Endothelial cell of umbilical vein (primary cell): Measurements from ENCODE around the gene FXYD6. TPM values are rescaled to one million over a fixed set of nuclear protein-coding genes. Genes with fewer than 3 reads are reported as not detected.

Source experiments
- BruUV-seq: library from RNA; stranded (reverse); fragments of 400-500 nt; replicated peaks from 2 replicates; lab custom pipeline; 2021; lab: Mats Ljungman, UMichigan
- CTCF ChIA-PET: fragments of 300-600, 350-600 bp; sonication (Branson Sonifier 250); formaldehyde crosslinking; loops from one replicate; lab custom pipeline; 2021; ENCODE audit warnings: antibody characterized with exemption, inconsistent platforms; lab: Charles Lee
- POLR2A ChIA-PET: fragments of 300-600, 350-600 bp; sonication (Branson Sonifier 250); formaldehyde crosslinking; loops from one replicate; lab custom pipeline; 2021; ENCODE audit warnings: antibody characterized with exemption, inconsistent platforms; lab: Charles Lee
- DNase-seq: peaks from one replicate; pipeline ENCODE4 v3.0.0-alpha.2; 2011; ENCODE audit warnings: low read depth, low spot score
- FAIRE-seq: peaks from 2 replicates; lab custom pipeline; 2011; peaks lifted over from hg19 to GRCh38; lab: Jason Lieb, UNC
- H2AFZ ChIP-seq: 2 replicates; pipeline ENCODE4 v1.6.0; 2012; ENCODE audit warnings: low read depth, low read length, control low read depth, inconsistent platforms
- H3K27ac ChIP-seq: 2 replicates; pipeline ENCODE4 v1.5.1; 2011; ENCODE audit warnings: low read depth, mild to moderate bottlenecking, control low read depth, low read length, moderate library complexity; ENCODE audit not compliant: insufficient read depth
- H3K27me3 ChIP-seq, 2 experiments: 2 replicates each; pipeline versions ENCODE4 v1.6.0 to v1.6.1; 2011; ENCODE audit warnings: low read length in 2 of 2, mixed read lengths in 1 of 2; ENCODE audit not compliant: control insufficient read depth in 2 of 2, insufficient read depth in 2 of 2
- H3K36me3 ChIP-seq, 2 experiments: 2 replicates in 1 of 2; 3 replicates in 1 of 2; pipeline ENCODE4 v1.5.1; 2011; ENCODE audit warnings: low read length in 2 of 2, mild to moderate bottlenecking in 1 of 2, moderate library complexity in 1 of 2; ENCODE audit not compliant: control insufficient read depth in 2 of 2, insufficient read depth in 2 of 2; ENCODE audit errors: extremely low read depth in 1 of 2
- H3K4me1 ChIP-seq: 3 replicates; pipeline ENCODE4 v1.5.1; 2011; ENCODE audit warnings: mild to moderate bottlenecking, low read length; ENCODE audit not compliant: control insufficient read depth, insufficient read depth; ENCODE audit errors: extremely low read depth
- H3K4me2 ChIP-seq: 2 replicates; pipeline ENCODE4 v1.6.1; 2011; ENCODE audit warnings: low read length, control low read depth, mixed read lengths; ENCODE audit not compliant: insufficient read depth
- H3K4me3 ChIP-seq, 3 experiments: fragments of 200-600 bp in 1 of 3; sonication (generic), shearing (Covaris generic) in 1 of 3; replicated peaks in 1 of 3; 2 replicates each; pipeline ENCODE4 v1.5.1; 2011 to 2016; ENCODE audit warnings: control low read depth in 3 of 3, low read length in 3 of 3, mild to moderate bottlenecking in 2 of 3, inconsistent platforms in 1 of 3, low read depth in 1 of 3, moderate library complexity in 1 of 3; ENCODE audit not compliant: insufficient read depth in 1 of 3
- H3K79me2 ChIP-seq: 2 replicates; pipeline ENCODE4 v1.6.0; 2012; ENCODE audit warnings: low read length, inconsistent platforms; ENCODE audit not compliant: control insufficient read depth, insufficient read depth
- H3K9ac ChIP-seq: replicated peaks from 2 replicates; pipeline ENCODE3; 2011; ENCODE audit warnings: low read length, control low read depth; ENCODE audit not compliant: insufficient read depth; ENCODE audit errors: extremely low read depth
- H3K9me1 ChIP-seq: replicated peaks from 3 replicates; pipeline ENCODE4 v1.6.0; 2011; ENCODE audit warnings: mild to moderate bottlenecking, low read length; ENCODE audit not compliant: control insufficient read depth, insufficient read depth; ENCODE audit errors: extremely low read depth
- H3K9me3 ChIP-seq: replicated peaks from 2 replicates; pipeline ENCODE4 v1.5.1; 2012; ENCODE audit warnings: low read length, inconsistent platforms; ENCODE audit not compliant: control insufficient read depth, insufficient read depth
- H4K20me1 ChIP-seq: replicated peaks from 2 replicates; pipeline ENCODE3; 2011; ENCODE audit warnings: mild to moderate bottlenecking, low read length; ENCODE audit not compliant: control insufficient read depth, insufficient read depth; ENCODE audit errors: extremely low read depth
- EZH2 ChIP-seq: IDR thresholded peaks from 2 replicates; pipeline ENCODE4 v1.6.1; 2012; ENCODE audit warnings: borderline replicate concordance, low read depth, mild to moderate bottlenecking, moderate library complexity, low read length, inconsistent platforms; ENCODE audit not compliant: severe bottlenecking
- FOS ChIP-seq: IDR thresholded peaks from 2 replicates; pipeline ENCODE4 v1.6.1; 2011; ENCODE audit warnings: mild to moderate bottlenecking, low read length, moderate library complexity, borderline replicate concordance; ENCODE audit not compliant: insufficient read depth
- GATA2 ChIP-seq: IDR thresholded peaks from 2 replicates; pipeline ENCODE4 v1.7.0; 2011; ENCODE audit warnings: low read depth, mild to moderate bottlenecking, moderate library complexity, mixed read lengths, low read length; ENCODE audit not compliant: insufficient read length, insufficient read depth
- JUN ChIP-seq: IDR thresholded peaks from 2 replicates; pipeline ENCODE4 v1.6.1; 2011; ENCODE audit warnings: borderline replicate concordance, low read depth; ENCODE audit not compliant: insufficient read length, insufficient read depth
- MYC ChIP-seq: IDR thresholded peaks from one replicate; pipeline ENCODE4 v1.6.1; 2011; ENCODE audit warnings: mild to moderate bottlenecking, low read depth, low read length
- POLR2A ChIP-seq: IDR thresholded peaks from 2 replicates; pipeline ENCODE4 v1.6.1; 2012; ENCODE audit warnings: low read depth, mild to moderate bottlenecking, control low read depth, low read length
- POLR2AphosphoS5 ChIP-seq: IDR thresholded peaks from 2 replicates; pipeline ENCODE4 v1.6.1; 2012; ENCODE audit warnings: low read depth, mild to moderate bottlenecking, control low read depth, low read length, moderate library complexity; ENCODE audit not compliant: insufficient read depth
- dilution Hi-C: fragments of 300-500 bp; cut with MboI; formaldehyde crosslinking; loops from one replicate; pipeline ENCODE4 v1.15.0; 2019; ENCODE audit warnings: low sequenced_read_pairs; ENCODE audit not compliant: extremely low pct_ligation_motif_present
- intact Hi-C: fragments of 100-400 bp; cut with micrococcal nuclease; formaldehyde crosslinking; loops from one replicate; pipeline ENCODE4 v1.10.0; 2022
- polyA plus RNA-seq, 4 experiments: library from polyadenylated mRNA; depleted of rRNA in 3 of 4; stranded (reverse) in 3 of 4; unstranded in 1 of 4; fragments of >200 nt; gene quantifications; 2 replicates each; pipeline versions ENCODE4 v1.2.1 to v1.2.3, GENCODE V29; 2011 to 2012; ENCODE audit warnings: missing spikeins in 1 of 4
- total RNA-seq: library from RNA; stranded (reverse); gene quantifications from 2 replicates; pipeline ENCODE4 v1.2.3, GENCODE V29; 2021
- TF ChIP-seq, protein P1 (sequence below): IDR thresholded peaks from 2 replicates; pipeline ENCODE4 v1.6.1; 2011; ENCODE audit not compliant: insufficient read depth, insufficient read length
- TF ChIP-seq, protein P2 (sequence below), 2 donors: IDR thresholded peaks; 1 replicate in 1 of 2; 2 replicates in 1 of 2; pipeline ENCODE4 v1.5.1; 2011; ENCODE audit warnings: low read length in 2 of 2, mild to moderate bottlenecking in 2 of 2, moderate library complexity in 2 of 2, control low read depth in 1 of 2, inconsistent platforms in 1 of 2, low read depth in 1 of 2; ENCODE audit not compliant: insufficient read depth in 1 of 2; ENCODE audit errors: extremely low read depth in 1 of 2

FXYD6 gene
- total and polyA plus RNA-seq, 2 donors (not counting 3 experiments of a cell fraction or from before 2014, with no cell fraction given): 1.4 to 8.7 TPM

DNA sequence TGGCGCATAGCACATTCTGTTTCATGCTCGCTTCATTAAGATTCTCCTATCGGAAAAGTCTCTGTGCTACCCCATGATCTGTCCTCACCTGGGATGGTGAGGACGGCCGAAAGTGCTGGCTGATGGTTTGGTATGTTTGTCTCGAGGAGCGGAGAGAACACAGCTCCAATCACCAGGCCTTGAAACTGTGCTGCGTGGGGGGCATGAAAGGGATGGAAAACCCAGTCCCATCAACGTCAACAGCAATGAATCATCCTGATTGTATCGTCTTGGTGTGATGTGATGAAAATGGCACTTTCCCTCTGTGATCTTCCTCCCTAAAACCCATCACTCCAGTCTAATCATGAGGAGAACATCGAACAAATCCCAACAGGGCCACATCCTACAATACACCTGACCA, 8.4 kb downstream of the FXYD6 start:
- ChIA-PET POLR2A (no interaction called here), CTCF (interaction anchor here (1.1 kb wide), 1 partner anchor 79 kb away, joined by 3 read pairs; no protein-coding TSS in a partner anchor)
- intact Hi-C loops (no loop called here), dilution Hi-C loops (no loop called here)
- H3K27me3 ChIP-seq: peaks cover 2 to 5% of the 10 kb centered on the region in 2 experiments
- BruUV-seq: no TSS peak
- H3K4me2 ChIP-seq: no peak overlapping the region
- H3K79me2 ChIP-seq: no peaks in the 10 kb centered on the region
- no peaks in the 10 kb centered on the region for H3K36me3 ChIP-seq
- no peak for DNase-seq
- no peak for FAIRE-seq
- no peak overlapping the region for H3K9ac ChIP-seq
- H3K4me1 ChIP-seq: no peaks in the 10 kb centered on the region
- no peak overlapping the region for H3K27ac ChIP-seq
- H3K9me3 ChIP-seq: no peaks in the 10 kb centered on the region
- no peak overlapping the region for H2AFZ ChIP-seq
- H3K4me3 ChIP-seq: no peak overlapping the region
- H4K20me1 ChIP-seq: no peaks in the 10 kb centered on the region
- TF ChIP-seq JUN: no peak
- no peak for TF ChIP-seq FOS
- TF ChIP-seq, protein P1, sequence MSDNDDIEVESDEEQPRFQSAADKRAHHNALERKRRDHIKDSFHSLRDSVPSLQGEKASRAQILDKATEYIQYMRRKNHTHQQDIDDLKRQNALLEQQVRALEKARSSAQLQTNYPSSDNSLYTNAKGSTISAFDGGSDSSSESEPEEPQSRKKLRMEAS: no peak
- TF ChIP-seq MYC: no peak
- H3K9me1 ChIP-seq: no peaks in the 10 kb centered on the region

DNA sequence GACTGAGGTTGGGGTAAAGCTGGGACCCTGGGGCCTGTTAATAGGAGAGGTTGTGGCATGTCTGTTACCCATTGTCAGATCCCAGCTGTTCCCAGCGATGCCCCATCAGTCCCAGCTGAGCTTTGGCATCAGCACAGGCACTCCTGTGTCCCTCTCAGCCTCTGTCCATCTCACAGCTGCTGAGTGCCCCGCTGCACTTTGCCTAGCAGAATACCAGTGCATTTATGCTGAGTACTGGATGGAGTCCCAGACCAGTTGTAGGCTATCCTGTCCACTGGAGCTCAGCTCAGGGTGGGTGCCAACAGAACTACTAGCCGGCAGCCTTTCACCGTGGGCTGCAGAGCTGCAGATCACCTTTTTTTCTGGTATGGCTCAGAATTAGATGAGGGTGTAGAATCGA, 9.9 kb downstream of the FXYD6 start:
- CTCF ChIA-PET: interaction anchor here (2.0 kb wide), 1 partner anchor 80 kb away, joined by 7 read pairs; no protein-coding TSS in a partner anchor
- no peaks in the 10 kb centered on the region for H3K79me2 ChIP-seq
- no TSS peak for BruUV-seq

More for the DNA sequence above, 9.9 kb downstream of the FXYD6 start:
- no peak for DNase-seq
- Histone ChIP-seq H3K9ac (no peak overlapping the region), H2AFZ (no peak overlapping the region), H3K4me2 (no peak overlapping the region), H4K20me1 (no peaks in the 10 kb centered on the region), H3K9me1 (no peaks in the 10 kb centered on the region), H3K27me3 (no peaks in the 10 kb centered on the region), H3K4me3 (no peak overlapping the region), H3K36me3 (no peaks in the 10 kb centered on the region), H3K4me1 (peaks cover 4% of the 10 kb centered on the region), H3K9me3 (no peaks in the 10 kb centered on the region), H3K27ac (no peak overlapping the region)
- POLR2A ChIA-PET: no interaction called here
- dilution Hi-C loops: no loop called here
- intact Hi-C loops: no loop called here
- no peak for FAIRE-seq
- TF ChIP-seq EZH2: no peak
- no peak for TF ChIP-seq POLR2A
- TF ChIP-seq POLR2AphosphoS5: no peak
- TF ChIP-seq, protein P1: no peak
- TF ChIP-seq GATA2: no peak
- TF ChIP-seq MYC: no peak
- TF ChIP-seq, protein P2, sequence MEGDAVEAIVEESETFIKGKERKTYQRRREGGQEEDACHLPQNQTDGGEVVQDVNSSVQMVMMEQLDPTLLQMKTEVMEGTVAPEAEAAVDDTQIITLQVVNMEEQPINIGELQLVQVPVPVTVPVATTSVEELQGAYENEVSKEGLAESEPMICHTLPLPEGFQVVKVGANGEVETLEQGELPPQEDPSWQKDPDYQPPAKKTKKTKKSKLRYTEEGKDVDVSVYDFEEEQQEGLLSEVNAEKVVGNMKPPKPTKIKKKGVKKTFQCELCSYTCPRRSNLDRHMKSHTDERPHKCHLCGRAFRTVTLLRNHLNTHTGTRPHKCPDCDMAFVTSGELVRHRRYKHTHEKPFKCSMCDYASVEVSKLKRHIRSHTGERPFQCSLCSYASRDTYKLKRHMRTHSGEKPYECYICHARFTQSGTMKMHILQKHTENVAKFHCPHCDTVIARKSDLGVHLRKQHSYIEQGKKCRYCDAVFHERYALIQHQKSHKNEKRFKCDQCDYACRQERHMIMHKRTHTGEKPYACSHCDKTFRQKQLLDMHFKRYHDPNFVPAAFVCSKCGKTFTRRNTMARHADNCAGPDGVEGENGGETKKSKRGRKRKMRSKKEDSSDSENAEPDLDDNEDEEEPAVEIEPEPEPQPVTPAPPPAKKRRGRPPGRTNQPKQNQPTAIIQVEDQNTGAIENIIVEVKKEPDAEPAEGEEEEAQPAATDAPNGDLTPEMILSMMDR (IDR thresholded peaks at IDR 0.05; ENCODE audit: extremely low read depth in 1 of 2, insufficient read depth in 1 of 2, low read depth in 1 of 2, low read length in 2 of 2): no peak
- no peak for TF ChIP-seq JUN
- TF ChIP-seq FOS: no peak
